ENCODE data around the gene TKTL1. TPM values are rescaled to one million over a fixed set of nuclear protein-coding genes. Genes with fewer than 3 reads are reported as not detected.

Gene TKTL1
- total and polyA plus RNA-seq, 2 experiments from 2014 or later, result 0.52 TPM; not detected in 1

- no peak overlapping the region for H3K4me3 ChIP-seq
- no peak overlapping the region for H3K27ac ChIP-seq
- no peaks in the 10 kb centered on the region for H3K9me3 ChIP-seq (ENCODE audit: low read depth)
- no peaks in the 10 kb centered on the region for H3K9me2 ChIP-seq (replicated peaks; ENCODE audit: insufficient read depth)
- H3K79me2 ChIP-seq, result no peaks in the 10 kb centered on the region
- no peak for DNase-seq (ENCODE audit: low spot score)
- no peak overlapping the region for H2AFZ ChIP-seq
- TF ChIP-seq CTCF (IDR thresholded peaks at IDR 0.05; ENCODE audit: poor library complexity) (no peak), EZH2 (IDR thresholded peaks at IDR 0.05; ENCODE audit: borderline replicate concordance) (no peak), EZH2phosphoT487 (IDR thresholded peaks at IDR 0.05; ENCODE audit: low read depth, severe bottlenecking, unreplicated experiment) (no peak)
- no peaks in the 10 kb centered on the region for H3K4me1 ChIP-seq (ENCODE audit: insufficient read depth)
- H3K36me3 ChIP-seq (replicated peaks; ENCODE audit: insufficient read depth, low read depth), result no peaks in the 10 kb centered on the region
- 82% methylated on average over 10 of the region's 13 CpGs for WGBS (ENCODE audit: low lambda C conversion rate, missing lambda C conversion rate)
- H3K27me3 ChIP-seq, result no peaks in the 10 kb centered on the region
- peaks cover 9% of the 10 kb centered on the region for H4K20me1 ChIP-seq (ENCODE audit: insufficient read depth, poor library complexity, severe bottlenecking)
- no peak overlapping the region for H3K4me2 ChIP-seq
Observed at GRCh38 chrX:154356596-154356995, 61.0 kb downstream of the TKTL1 start.

GRCh38 chrX:154357205-154357604 is 61.6 kb downstream of the TKTL1 start:
- TF ChIP-seq EZH2phosphoT487 (IDR thresholded peaks at IDR 0.05; ENCODE audit: low read depth, severe bottlenecking, unreplicated experiment) (no peak), CTCF (IDR thresholded peaks at IDR 0.05; ENCODE audit: poor library complexity) (no peak), EZH2 (IDR thresholded peaks at IDR 0.05; ENCODE audit: borderline replicate concordance) (no peak)
- no peaks in the 10 kb centered on the region for H3K27me3 ChIP-seq
- H3K4me1 ChIP-seq (ENCODE audit: insufficient read depth), result no peaks in the 10 kb centered on the region
- H3K9me3 ChIP-seq (ENCODE audit: low read depth), result no peaks in the 10 kb centered on the region
- H4K20me1 ChIP-seq (ENCODE audit: insufficient read depth, poor library complexity, severe bottlenecking), result peaks cover 9% of the 10 kb centered on the region
- no peaks in the 10 kb centered on the region for H3K36me3 ChIP-seq (replicated peaks; ENCODE audit: insufficient read depth, low read depth)
- no peak overlapping the region for H2AFZ ChIP-seq
- 95% methylated on average over 27 of the region's 27 CpGs for WGBS (ENCODE audit: low lambda C conversion rate, missing lambda C conversion rate)
- no peak overlapping the region for H3K27ac ChIP-seq
- no peaks in the 10 kb centered on the region for H3K9me2 ChIP-seq (replicated peaks; ENCODE audit: insufficient read depth)
- no peak overlapping the region for H3K4me3 ChIP-seq
- H3K79me2 ChIP-seq, result no peaks in the 10 kb centered on the region
- no peak for DNase-seq (ENCODE audit: low spot score)
- H3K4me2 ChIP-seq, result no peak overlapping the region

- H3K27ac ChIP-seq, result no peak overlapping the region
- no peaks in the 10 kb centered on the region for H3K9me3 ChIP-seq (ENCODE audit: low read depth)
- TF ChIP-seq CTCF (IDR thresholded peaks at IDR 0.05; ENCODE audit: poor library complexity), result no peak
- no peak for TF ChIP-seq EZH2 (IDR thresholded peaks at IDR 0.05; ENCODE audit: borderline replicate concordance)
- TF ChIP-seq EZH2phosphoT487 (IDR thresholded peaks at IDR 0.05; ENCODE audit: low read depth, severe bottlenecking, unreplicated experiment), result no peak
- no peaks in the 10 kb centered on the region for H3K27me3 ChIP-seq
- H3K9me2 ChIP-seq (replicated peaks; ENCODE audit: insufficient read depth), result no peaks in the 10 kb centered on the region
- H3K79me2 ChIP-seq, result peaks cover 2% of the 10 kb centered on the region
- no peaks in the 10 kb centered on the region for H3K4me1 ChIP-seq (ENCODE audit: insufficient read depth)
- peaks cover 9% of the 10 kb centered on the region for H4K20me1 ChIP-seq (ENCODE audit: insufficient read depth, poor library complexity, severe bottlenecking)
- DNase-seq (ENCODE audit: low spot score), result no peak
- no peak overlapping the region for H3K4me3 ChIP-seq
- no peak overlapping the region for H2AFZ ChIP-seq
- no peaks in the 10 kb centered on the region for H3K36me3 ChIP-seq (replicated peaks; ENCODE audit: insufficient read depth, low read depth)
- H3K4me2 ChIP-seq, result no peak overlapping the region
- WGBS (ENCODE audit: low lambda C conversion rate, missing lambda C conversion rate), result 89% methylated on average over 11 of the region's 11 CpGs
Observed at GRCh38 chrX:154358011-154358410, 62.4 kb downstream of the TKTL1 start.

- 81% methylated on average over 6 of the region's 6 CpGs for WGBS (ENCODE audit: low lambda C conversion rate, missing lambda C conversion rate)
- no peaks in the 10 kb centered on the region for H3K27me3 ChIP-seq
- peaks cover 5% of the 10 kb centered on the region for H3K79me2 ChIP-seq
- no peak overlapping the region for H2AFZ ChIP-seq
- H3K36me3 ChIP-seq (replicated peaks; ENCODE audit: insufficient read depth, low read depth), result no peaks in the 10 kb centered on the region
- H3K9me3 ChIP-seq (ENCODE audit: low read depth), result no peaks in the 10 kb centered on the region
- H3K4me2 ChIP-seq, result no peak overlapping the region
- no peak overlapping the region for H3K4me3 ChIP-seq
- peaks cover 9% of the 10 kb centered on the region for H4K20me1 ChIP-seq (ENCODE audit: insufficient read depth, poor library complexity, severe bottlenecking)
- TF ChIP-seq EZH2 (IDR thresholded peaks at IDR 0.05; ENCODE audit: borderline replicate concordance) (no peak), CTCF (IDR thresholded peaks at IDR 0.05; ENCODE audit: poor library complexity) (no peak), EZH2phosphoT487 (IDR thresholded peaks at IDR 0.05; ENCODE audit: low read depth, severe bottlenecking, unreplicated experiment) (no peak)
- no peak overlapping the region for H3K27ac ChIP-seq
- H3K4me1 ChIP-seq (ENCODE audit: insufficient read depth), result no peaks in the 10 kb centered on the region
- no peak for DNase-seq (ENCODE audit: low spot score)
- no peaks in the 10 kb centered on the region for H3K9me2 ChIP-seq (replicated peaks; ENCODE audit: insufficient read depth)
Observed at GRCh38 chrX:154358829-154359228, 63.2 kb downstream of the TKTL1 start.
